Measurements from ENCODE around the gene COQ8B. TPM values are rescaled to one million over a fixed set of nuclear protein-coding genes. Genes with fewer than 3 reads are reported as not detected.

Gene COQ8B
- total RNA-seq, 2 experiments from 2014 or later: 23.2 to 24.0 TPM

DNA sequence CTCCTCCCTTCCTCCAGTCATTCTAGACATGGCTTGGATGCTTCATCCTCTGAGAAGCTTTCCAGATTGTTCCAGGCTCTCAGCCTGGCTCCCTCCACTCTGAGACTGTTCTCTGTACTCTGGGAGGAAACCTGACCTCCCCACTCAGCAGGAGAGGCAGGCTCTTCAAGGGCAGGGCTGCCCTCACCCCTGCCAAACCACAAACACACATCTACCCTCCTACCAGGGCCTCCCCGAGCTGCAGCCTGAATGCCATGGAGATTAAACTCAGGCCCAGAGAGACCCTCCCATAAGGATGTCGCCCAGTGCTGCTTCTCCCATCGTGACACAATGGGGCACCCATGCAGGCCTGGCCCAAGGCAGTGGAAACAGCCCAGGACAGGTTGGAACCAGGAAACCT, 42.4 kb downstream of the COQ8B start:
- H3K4me1 Mint-ChIP-seq (ENCODE audit: low read depth): no peaks in the 10 kb centered on the region
- no peak for DNase-seq
- H3K9me3 Mint-ChIP-seq: peaks cover 3% of the 10 kb centered on the region
- no peak overlapping the region for H3K4me3 Mint-ChIP-seq
- TF ChIP-seq, protein P1, sequence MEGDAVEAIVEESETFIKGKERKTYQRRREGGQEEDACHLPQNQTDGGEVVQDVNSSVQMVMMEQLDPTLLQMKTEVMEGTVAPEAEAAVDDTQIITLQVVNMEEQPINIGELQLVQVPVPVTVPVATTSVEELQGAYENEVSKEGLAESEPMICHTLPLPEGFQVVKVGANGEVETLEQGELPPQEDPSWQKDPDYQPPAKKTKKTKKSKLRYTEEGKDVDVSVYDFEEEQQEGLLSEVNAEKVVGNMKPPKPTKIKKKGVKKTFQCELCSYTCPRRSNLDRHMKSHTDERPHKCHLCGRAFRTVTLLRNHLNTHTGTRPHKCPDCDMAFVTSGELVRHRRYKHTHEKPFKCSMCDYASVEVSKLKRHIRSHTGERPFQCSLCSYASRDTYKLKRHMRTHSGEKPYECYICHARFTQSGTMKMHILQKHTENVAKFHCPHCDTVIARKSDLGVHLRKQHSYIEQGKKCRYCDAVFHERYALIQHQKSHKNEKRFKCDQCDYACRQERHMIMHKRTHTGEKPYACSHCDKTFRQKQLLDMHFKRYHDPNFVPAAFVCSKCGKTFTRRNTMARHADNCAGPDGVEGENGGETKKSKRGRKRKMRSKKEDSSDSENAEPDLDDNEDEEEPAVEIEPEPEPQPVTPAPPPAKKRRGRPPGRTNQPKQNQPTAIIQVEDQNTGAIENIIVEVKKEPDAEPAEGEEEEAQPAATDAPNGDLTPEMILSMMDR (IDR thresholded peaks at IDR 0.05): no peak
- peaks cover 29% of the 10 kb centered on the region for H3K36me3 Mint-ChIP-seq (ENCODE audit: low read depth)
- H3K27me3 Mint-ChIP-seq: no peaks in the 10 kb centered on the region
- no peak for ATAC-seq
- no peak overlapping the region for H3K27ac Mint-ChIP-seq
- POLR2A ChIA-PET: interaction anchor here (1.0 kb wide), 1 partner anchor 48 kb away, joined by 3 read pairs; no protein-coding TSS in a partner anchor
- intact Hi-C loops (cut with micrococcal nuclease): no loop called here
- CTCF ChIA-PET: no interaction called here

DNA sequence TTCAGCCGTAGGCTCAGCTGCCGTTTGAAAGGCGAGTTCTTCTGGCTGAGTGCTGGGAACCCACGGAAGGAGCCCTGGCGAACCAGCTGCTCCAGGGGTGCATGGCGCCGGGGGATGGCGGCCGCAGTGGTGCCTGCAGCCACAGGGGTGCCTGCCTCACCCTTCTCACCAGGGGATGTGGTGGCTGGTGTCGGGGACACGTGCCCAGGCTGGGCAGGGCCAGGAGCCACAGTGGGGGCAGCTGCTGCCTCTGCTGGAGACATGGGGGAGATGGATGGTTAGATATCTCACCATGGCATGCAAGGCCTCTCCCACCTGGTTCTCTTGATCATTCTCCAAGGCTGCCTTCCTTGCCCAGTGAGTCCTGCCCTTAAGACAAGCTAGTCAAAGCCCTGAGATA, 43.3 kb downstream of the COQ8B start:
- peaks cover 6% of the 10 kb centered on the region for H3K9me3 Mint-ChIP-seq
- TF ChIP-seq, protein P1 (IDR thresholded peaks at IDR 0.05): no peak
- CTCF ChIA-PET: no interaction called here
- H3K4me1 Mint-ChIP-seq (ENCODE audit: low read depth): no peaks in the 10 kb centered on the region
- peaks cover 34% of the 10 kb centered on the region for H3K36me3 Mint-ChIP-seq (ENCODE audit: low read depth)
- no peak overlapping the region for H3K27ac Mint-ChIP-seq
- POLR2A ChIA-PET: interaction anchor here (1.0 to 1.1 kb wide), 2 partner anchors 10 to 49 kb away, joined by 3 to 5 read pairs; no protein-coding TSS in a partner anchor
- no peaks in the 10 kb centered on the region for H3K27me3 Mint-ChIP-seq
- DNase-seq: no peak
- ATAC-seq: no peak
- H3K4me3 Mint-ChIP-seq: no peak overlapping the region
- intact Hi-C loops (cut with micrococcal nuclease): no loop called here

DNA sequence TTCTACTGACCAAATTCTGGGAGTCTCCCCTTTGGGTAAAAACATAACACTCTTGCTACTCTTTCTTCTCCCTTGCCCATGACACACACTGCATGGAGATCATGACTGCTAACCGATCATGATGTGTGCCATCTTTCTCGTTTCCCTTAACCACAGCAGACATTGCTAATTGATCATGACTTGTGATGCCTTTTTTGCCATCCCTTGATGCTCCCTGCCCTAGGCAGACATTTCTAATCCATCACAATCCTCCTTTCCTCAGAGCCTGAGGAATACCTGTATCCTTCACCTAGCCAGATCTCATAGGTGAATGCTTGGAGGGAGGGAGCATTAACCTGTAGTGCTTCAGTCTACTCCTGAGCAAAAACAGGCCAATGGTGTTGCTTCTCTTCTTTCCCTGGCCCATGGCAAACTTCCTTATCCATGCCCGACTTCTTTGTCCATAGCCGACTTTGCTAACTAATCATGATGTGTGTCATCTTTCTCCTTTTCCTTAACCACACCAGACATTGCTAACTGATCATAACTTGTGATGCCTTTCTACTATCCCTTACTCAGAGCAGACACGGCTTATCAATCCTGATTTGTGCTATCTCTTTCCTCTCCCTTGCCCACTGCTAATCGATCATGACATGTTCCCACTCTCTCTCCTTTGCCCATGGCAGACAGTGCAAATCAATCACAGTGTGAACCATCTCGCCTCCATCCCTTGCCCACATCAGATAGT, 44.0 kb downstream of the COQ8B start:
- ChIA-PET CTCF (interaction anchor here (1.7 kb wide), 1 partner anchor 10 kb away, joined by 3 read pairs; no protein-coding TSS in a partner anchor), POLR2A (interaction anchor here (1.1 kb wide), 1 partner anchor 9 kb away, joined by 5 read pairs; no protein-coding TSS in a partner anchor)
- no peaks in the 10 kb centered on the region for H3K27me3 Mint-ChIP-seq
- H3K9me3 Mint-ChIP-seq: peaks cover 6% of the 10 kb centered on the region
- intact Hi-C loops (cut with micrococcal nuclease): no loop called here
- no peak overlapping the region for H3K27ac Mint-ChIP-seq
- H3K36me3 Mint-ChIP-seq (ENCODE audit: low read depth): peaks cover 33% of the 10 kb centered on the region
- ATAC-seq: no peak
- no peaks in the 10 kb centered on the region for H3K4me1 Mint-ChIP-seq (ENCODE audit: low read depth)
- H3K4me3 Mint-ChIP-seq: no peak overlapping the region
- DNase-seq: no peak
- TF ChIP-seq, protein P1 (IDR thresholded peaks at IDR 0.05): no peak

DNA sequence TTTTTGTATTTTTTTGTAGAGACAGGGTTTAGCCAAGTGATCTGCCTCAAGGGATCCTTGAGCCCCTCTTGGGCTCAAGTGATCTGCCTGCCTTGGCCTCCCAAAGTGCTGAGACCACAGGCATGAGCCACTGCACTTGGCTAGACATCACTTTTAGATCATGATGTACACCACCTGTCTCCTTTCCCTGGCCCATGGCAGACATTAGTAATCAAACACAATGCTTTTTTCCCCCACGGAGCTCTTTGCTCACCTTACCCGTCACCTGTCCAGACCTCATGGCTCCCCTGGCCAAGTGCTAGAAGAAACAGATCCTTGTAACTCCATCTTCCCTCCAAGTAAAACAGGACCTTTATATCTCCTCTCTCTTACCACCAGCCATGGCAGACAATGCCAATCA, 44.6 kb downstream of the COQ8B start:
- intact Hi-C loops (cut with micrococcal nuclease): no loop called here
- ChIA-PET POLR2A (interaction anchor here (0.9 kb wide), 1 partner anchor 127 kb away, joined by 3 read pairs; the partner anchor contains the start of gene EGLN2), CTCF (interaction anchor here (1.6 to 1.7 kb wide), 2 partner anchors 9 to 149 kb away, joined by 3 to 4 read pairs; no protein-coding TSS in a partner anchor)
- TF ChIP-seq, protein P1 (IDR thresholded peaks at IDR 0.05): no peak
- Mint-ChIP-seq H3K27ac (no peak overlapping the region), H3K9me3 (peaks cover 6% of the 10 kb centered on the region), H3K27me3 (no peaks in the 10 kb centered on the region), H3K4me1 (ENCODE audit: low read depth) (no peaks in the 10 kb centered on the region), H3K4me3 (no peak overlapping the region), H3K36me3 (ENCODE audit: low read depth) (peaks cover 32% of the 10 kb centered on the region)
- no peak for ATAC-seq
- DNase-seq: no peak

DNA sequence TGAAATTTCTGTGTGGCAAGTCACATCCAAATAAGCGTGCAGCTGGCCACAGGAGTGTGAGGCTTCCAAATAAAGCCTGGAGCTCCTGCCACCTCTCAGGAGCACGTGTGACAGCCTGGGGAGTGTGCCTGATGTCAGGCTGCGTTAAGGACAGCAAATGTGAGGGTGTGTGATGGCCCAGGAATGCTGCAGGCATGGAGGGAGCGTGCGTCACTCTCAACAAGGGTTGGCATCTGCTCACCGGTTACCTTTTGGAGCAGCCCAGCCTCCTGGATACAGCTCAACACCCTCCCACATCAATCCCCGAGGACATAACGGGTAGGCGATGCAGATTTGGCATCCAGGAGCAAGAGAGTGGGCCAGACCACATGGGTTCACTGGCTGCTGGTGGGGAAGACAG, 45.3 kb downstream of the COQ8B start:
- peaks cover 5% of the 10 kb centered on the region for H3K4me1 Mint-ChIP-seq (ENCODE audit: low read depth)

More for the DNA sequence above, 45.3 kb downstream of the COQ8B start:
- H3K4me3 Mint-ChIP-seq: no peak overlapping the region
- no peak for DNase-seq
- H3K9me3 Mint-ChIP-seq: peaks cover 6% of the 10 kb centered on the region
- H3K27ac Mint-ChIP-seq: no peak overlapping the region
- no peak for ATAC-seq
- H3K27me3 Mint-ChIP-seq: no peaks in the 10 kb centered on the region
- ChIA-PET POLR2A (interaction anchor here (0.9 kb wide), 1 partner anchor 127 kb away, joined by 3 read pairs; the partner anchor contains the start of gene EGLN2), CTCF (interaction anchor here (1.6 to 1.7 kb wide), 2 partner anchors 8 to 149 kb away, joined by 3 to 4 read pairs; no protein-coding TSS in a partner anchor)
- intact Hi-C loops (cut with micrococcal nuclease): no loop called here
- TF ChIP-seq, protein P1 (IDR thresholded peaks at IDR 0.05): no peak
- peaks cover 36% of the 10 kb centered on the region for H3K36me3 Mint-ChIP-seq (ENCODE audit: low read depth)
